CD4-positive, alpha-beta T cell treated with Interferon gamma for 1 hour (primary cell): ENCODE measurements around the gene JMJD7.
A peak's percentile ranks its signal among the peaks of the same experiment; 100 is the strongest.

ENCODE experiments used
- DNase-seq: peaks from one replicate; pipeline ENCODE4 v3.0.0-alpha.2; 2020

JMJD7 gene

GRCh38 chr15:41801850-41802455 lies 25.9 kb upstream of the JMJD7 start:
- no peak for DNase-seq

GRCh38 chr15:41804361-41804760 lies 23.5 kb upstream of the JMJD7 start:
- no peak for DNase-seq

- no peak for DNase-seq
Measured at GRCh38 chr15:41804916-41805666, 22.8 kb upstream of the JMJD7 start.

- no peak for DNase-seq
Measured at GRCh38 chr15:41805711-41806110, 22.2 kb upstream of the JMJD7 start.

- DNase-seq, result no peak
Measured at GRCh38 chr15:41806291-41807181, 21.4 kb upstream of the JMJD7 start.

- DNase-seq, result no peak
Measured at GRCh38 chr15:41809121-41809520, 18.8 kb upstream of the JMJD7 start.

GRCh38 chr15:41809526-41810220 lies 18.2 kb upstream of the JMJD7 start:
- no peak for DNase-seq

- no peak for DNase-seq
Measured at GRCh38 chr15:41810651-41811431, 17.1 kb upstream of the JMJD7 start.

GRCh38 chr15:41811432-41812195 lies 16.3 kb upstream of the JMJD7 start:
- peak; percentile 69 for DNase-seq

GRCh38 chr15:41812820-41813375 lies 15.0 kb upstream of the JMJD7 start:
- DNase-seq, result no peak

- DNase-seq, result no peak
Measured at GRCh38 chr15:41813426-41813825, 14.5 kb upstream of the JMJD7 start.

- no peak for DNase-seq
Measured at GRCh38 chr15:41814534-41814933, 13.4 kb upstream of the JMJD7 start.

GRCh38 chr15:41816788-41817187 lies 11.1 kb upstream of the JMJD7 start:
- no peak for DNase-seq

- no peak for DNase-seq
Measured at GRCh38 chr15:41817327-41817726, 10.6 kb upstream of the JMJD7 start.

GRCh38 chr15:41817781-41818180 lies 10.1 kb upstream of the JMJD7 start:
- no peak for DNase-seq

- DNase-seq, result no peak
Measured at GRCh38 chr15:41819455-41820050, 8.3 kb upstream of the JMJD7 start.

GRCh38 chr15:41820791-41821423 lies 7.0 kb upstream of the JMJD7 start:
- DNase-seq, result no peak

GRCh38 chr15:41821831-41822230 lies 6.1 kb upstream of the JMJD7 start:
- no peak for DNase-seq

- no peak for DNase-seq
Measured at GRCh38 chr15:41822471-41822870, 5.4 kb upstream of the JMJD7 start.

- no peak for DNase-seq
Measured at GRCh38 chr15:41822957-41823356, 4.9 kb upstream of the JMJD7 start.
